GF-D8 (cell line): ENCODE measurements around the gene ICA1.

Experiments
- DNase-seq: peaks from one replicate; lab custom pipeline; 2025; lab: John Stamatoyannopoulos, UW

The ICA1 gene

GRCh38 chr7:8228068-8228467, 33.9 kb downstream of the ICA1 start:
- DNase-seq: no peak

- DNase-seq: no peak
Observed at GRCh38 chr7:8227261-8227660, 34.7 kb downstream of the ICA1 start.

- DNase-seq: no peak
Observed at GRCh38 chr7:8226501-8226900, 35.5 kb downstream of the ICA1 start.

- DNase-seq: no peak
Observed at GRCh38 chr7:8221567-8221966, 40.4 kb downstream of the ICA1 start.

- DNase-seq: no peak
Observed at GRCh38 chr7:8221101-8221495, 40.9 kb downstream of the ICA1 start.

GRCh38 chr7:8220376-8221100, 41.4 kb downstream of the ICA1 start:
- DNase-seq: no peak

GRCh38 chr7:8217200-8218068, 44.5 kb downstream of the ICA1 start:
- no peak for DNase-seq

GRCh38 chr7:8216334-8216690, 45.7 kb downstream of the ICA1 start:
- DNase-seq: no peak

GRCh38 chr7:8215648-8216333, 46.2 kb downstream of the ICA1 start:
- no peak for DNase-seq

GRCh38 chr7:8214244-8214824, 47.6 kb downstream of the ICA1 start:
- DNase-seq: no peak

- DNase-seq: no peak
Observed at GRCh38 chr7:8213381-8213780, 48.6 kb downstream of the ICA1 start.

GRCh38 chr7:8212638-8213037, 49.3 kb downstream of the ICA1 start:
- no peak for DNase-seq

- no peak for DNase-seq
Observed at GRCh38 chr7:8211725-8212096, 50.3 kb downstream of the ICA1 start.

- DNase-seq: no peak
Observed at GRCh38 chr7:8210845-8211724, 50.9 kb downstream of the ICA1 start.

- DNase-seq: no peak
Observed at GRCh38 chr7:8209353-8209752, 52.6 kb downstream of the ICA1 start.

GRCh38 chr7:8208816-8209215, 53.2 kb downstream of the ICA1 start:
- no peak for DNase-seq

GRCh38 chr7:8206956-8207355, 55.0 kb downstream of the ICA1 start:
- no peak for DNase-seq

- no peak for DNase-seq
Observed at GRCh38 chr7:8205537-8205936, 56.4 kb downstream of the ICA1 start.

GRCh38 chr7:8205031-8205387, 57.0 kb downstream of the ICA1 start:
- no peak for DNase-seq

GRCh38 chr7:8204339-8205030, 57.5 kb downstream of the ICA1 start:
- DNase-seq: no peak

- DNase-seq: no peak
Observed at GRCh38 chr7:8201846-8202441, 60.0 kb downstream of the ICA1 start.
